ENCODE data around the gene RNF26.

The RNF26 gene

DNA sequence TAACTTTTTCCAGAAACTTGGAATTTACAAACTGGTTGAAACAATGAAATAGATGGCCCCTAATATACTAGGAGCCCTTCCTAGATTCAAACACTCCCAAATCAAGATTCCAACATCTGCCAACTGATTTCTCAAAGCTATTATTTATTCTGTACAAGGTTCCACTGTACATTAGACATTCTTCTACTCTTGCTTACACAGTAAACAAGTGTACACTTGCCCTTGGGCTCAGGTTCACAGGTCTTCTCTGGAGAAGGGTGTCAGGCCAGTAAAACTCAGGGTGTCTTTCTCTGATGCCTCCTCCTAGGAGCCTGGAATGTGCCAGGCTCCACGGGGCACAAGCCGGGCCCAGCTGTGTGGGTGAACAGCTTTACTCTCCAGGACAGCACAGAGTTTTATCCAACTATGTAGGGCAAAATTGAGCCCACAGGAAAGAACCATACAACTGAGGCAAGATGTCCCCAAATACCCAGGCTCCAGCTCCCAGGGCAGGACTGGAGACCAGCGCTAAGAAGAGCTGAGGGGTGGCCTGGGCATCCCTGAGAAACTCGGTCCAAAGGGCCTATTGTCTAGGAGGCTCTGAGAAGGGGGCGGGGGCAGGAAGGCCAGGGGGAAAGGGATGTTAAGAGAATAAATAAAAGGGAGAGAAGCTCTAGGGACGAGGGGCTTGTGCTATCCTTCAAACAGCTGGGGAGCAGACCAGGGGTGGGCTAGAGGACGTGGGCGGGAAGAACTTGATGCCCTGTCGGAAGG is 20.9 kb downstream of the RNF26 start:
- DNase-seq (ENCODE audit: low read depth): no peak

GRCh38 chr11:119356349-119357031 is 22.2 kb downstream of the RNF26 start:
- DNase-seq (ENCODE audit: low read depth): peak; percentile 41

DNA sequence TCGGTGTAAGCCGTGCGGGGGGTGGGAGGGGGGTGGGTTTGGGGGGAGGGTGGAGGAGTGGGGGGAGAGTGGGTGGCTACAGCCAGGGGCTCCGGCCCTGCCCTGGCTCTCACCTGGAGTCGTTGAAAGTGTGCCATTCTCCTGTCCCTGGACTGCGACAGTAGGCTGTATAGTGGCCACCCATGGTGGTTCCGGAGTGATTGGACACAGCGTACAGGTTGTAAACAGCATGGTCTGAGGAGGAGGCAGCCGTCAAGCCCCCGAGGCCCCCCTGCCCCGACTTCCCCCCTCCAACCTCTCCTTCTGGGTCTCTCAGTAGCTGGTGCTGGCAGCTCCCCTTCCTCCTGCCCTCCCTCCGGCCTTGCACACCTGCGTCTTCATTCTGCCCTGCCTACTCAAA is 22.7 kb downstream of the RNF26 start:
- DNase-seq (ENCODE audit: low read depth): no peak

DNA sequence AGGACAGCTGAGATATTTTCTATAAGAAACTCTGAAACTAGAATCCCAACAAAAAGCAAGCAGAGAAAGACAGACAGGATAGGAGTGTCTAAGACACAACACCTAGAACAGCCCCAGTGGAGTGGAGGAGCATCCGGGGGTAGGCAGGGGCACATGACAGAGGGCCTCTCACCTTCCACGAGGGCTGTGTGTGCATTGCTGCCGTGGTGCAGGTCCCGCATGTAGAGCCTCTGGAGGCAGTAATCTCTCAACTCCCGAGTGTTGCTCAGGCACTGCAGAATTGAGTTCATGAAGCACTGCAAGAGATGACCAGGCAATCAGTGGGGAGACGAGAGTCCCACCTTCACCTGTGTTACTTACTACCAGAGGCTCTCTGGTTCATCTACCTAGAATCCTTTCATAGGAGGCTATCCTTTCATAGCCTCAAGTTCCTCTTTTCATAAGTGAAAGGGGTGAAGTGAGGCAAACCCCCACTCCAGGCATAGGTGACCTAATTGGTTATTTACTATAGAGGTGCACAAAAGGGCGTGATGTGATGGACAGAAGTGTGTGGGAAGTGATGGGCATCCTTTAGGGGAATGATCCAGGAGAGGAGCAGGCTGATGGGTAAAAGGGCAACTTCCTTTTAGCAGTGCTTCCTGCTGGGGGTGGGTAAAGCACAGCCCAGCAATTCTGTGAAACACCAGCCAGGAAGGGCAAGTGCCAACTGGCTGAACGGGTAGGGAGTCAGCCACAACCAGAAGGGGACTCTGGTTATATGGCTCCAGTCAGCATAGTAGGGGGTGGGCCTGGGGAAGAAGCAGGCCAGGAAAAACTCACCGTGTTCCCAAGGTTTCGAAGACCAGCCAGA is 25.3 kb downstream of the RNF26 start:
- no peak for DNase-seq (ENCODE audit: low read depth)

DNA sequence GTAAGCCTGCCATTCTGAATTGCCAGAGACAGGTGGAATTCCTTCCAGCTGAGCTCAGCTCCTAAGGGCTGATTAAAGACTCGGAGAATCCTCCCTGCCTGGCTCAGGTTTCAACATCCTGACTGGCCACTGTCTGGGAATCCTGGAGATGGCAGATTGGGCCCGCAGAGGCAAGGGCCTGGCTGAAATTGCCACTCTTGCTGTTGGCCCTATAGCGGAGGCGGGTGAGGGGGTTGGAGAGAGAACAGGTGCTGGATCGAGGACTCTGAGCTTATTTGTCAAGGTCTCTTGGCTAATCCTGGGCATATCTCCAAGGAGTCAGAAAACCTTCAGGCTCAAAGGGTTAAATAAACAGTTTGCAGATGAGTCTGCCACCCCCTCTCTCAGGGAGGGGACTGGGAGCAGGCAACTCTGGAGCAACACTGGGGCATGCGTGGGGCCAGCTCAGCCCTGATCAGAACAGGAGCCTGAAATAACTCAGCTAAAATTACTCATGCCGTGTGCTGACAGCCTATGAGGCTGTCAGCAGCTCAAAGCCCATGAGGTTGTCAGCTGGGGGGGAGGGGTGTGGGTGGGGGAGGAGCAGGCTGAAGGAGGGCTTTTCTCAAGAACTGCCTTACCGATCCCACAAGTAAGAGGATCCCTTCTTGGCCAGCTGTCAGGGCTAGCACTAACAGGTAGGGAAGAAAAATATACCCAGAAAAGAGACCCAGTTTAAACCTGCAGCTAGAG is 26.9 kb downstream of the RNF26 start:
- DNase-seq (ENCODE audit: low read depth): peak; percentile 25

DNA sequence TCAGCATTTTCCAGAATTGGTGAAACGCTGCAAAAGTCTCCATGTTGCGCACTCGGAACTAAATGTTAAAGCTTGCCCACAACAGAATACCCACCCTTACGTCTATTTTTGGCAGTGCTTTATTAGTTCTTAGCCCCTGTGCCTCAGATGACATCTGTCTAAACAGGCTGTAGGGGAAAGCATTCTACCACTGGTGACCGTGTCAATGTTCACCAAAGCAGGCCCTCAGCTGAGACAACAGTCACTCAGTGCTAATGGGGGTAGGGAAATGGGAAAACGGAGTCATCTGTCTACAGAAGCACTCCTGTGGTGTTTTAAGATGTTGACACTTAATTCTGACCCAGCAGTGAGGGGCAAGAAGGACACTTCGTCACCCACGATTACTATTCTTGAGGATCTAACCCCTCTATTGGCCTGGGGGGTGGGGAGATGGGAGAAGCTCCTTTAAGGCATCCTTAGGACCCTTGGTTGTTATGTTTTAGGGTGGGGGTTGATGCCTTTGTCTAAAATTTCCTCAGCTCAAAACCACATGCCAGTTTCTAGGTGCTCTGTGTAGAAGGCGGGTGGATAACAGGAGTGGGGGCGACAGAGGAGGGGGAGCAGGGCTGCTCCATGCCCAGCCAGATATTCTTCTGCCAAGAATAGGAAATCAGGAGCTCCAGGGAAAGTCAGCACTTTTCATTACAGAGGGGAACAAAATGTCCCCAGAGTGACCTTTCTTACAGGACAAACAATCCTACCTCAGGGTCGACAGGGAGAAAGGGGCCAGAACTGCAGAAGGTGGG is 27.8 kb downstream of the RNF26 start:
- DNase-seq (ENCODE audit: low read depth): no peak

DNA sequence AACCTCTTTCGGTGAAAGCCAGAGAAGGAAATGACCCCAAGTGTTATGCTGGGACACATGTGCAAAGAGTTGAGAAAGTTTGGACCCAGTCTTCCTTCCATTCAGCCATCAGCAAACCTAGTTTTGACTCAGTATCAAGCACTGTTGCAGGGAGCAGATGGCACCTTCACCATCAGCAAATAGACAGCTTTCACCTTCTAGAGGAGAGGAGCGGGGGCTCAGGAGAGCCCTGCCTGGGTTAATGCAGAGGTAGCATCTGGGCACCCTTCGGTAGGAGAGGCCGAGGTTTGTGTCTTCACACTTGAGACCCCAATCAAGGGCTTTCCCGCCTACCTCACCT is 28.4 kb downstream of the RNF26 start:
- DNase-seq (ENCODE audit: low read depth): no peak

DNA sequence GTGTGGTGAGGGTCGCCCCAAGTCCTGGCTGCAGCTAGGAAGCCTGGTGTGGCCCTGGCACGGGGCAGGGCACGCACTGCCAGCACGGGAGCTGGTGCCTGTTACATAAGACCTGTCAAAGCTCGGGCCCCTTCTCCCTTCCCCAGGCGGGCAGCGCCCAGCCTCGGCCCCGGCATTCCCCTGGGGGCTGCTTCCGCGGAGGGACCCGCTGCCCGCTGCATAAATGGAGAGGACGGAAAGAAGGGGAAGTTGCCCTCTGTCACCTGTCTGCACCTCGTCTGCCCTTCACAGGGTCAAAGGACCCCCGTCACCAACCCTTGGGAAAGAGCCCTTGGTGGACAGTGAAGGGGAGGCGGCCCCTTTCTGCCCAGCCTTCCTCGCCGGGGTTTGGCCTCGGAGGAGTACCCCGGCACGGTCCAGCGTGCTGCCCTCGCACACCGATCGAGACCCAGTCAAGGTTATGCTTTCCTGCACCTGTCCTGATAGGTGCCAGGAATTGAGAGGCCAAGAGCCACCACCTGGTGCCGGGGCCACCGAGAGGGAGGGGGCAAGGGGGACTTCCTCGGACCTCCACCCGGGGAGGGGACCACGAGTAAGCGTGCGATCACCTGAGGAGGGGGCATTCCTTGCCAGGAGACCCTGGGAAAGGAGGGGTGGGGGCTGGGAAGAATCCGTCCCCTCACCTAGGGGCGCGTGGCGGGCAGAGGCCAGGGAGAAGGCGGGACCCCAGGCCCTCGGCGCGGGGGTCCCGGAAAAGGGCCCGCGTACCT is 28.9 kb downstream of the RNF26 start:
- DNase-seq (ENCODE audit: low read depth): no peak

DNA sequence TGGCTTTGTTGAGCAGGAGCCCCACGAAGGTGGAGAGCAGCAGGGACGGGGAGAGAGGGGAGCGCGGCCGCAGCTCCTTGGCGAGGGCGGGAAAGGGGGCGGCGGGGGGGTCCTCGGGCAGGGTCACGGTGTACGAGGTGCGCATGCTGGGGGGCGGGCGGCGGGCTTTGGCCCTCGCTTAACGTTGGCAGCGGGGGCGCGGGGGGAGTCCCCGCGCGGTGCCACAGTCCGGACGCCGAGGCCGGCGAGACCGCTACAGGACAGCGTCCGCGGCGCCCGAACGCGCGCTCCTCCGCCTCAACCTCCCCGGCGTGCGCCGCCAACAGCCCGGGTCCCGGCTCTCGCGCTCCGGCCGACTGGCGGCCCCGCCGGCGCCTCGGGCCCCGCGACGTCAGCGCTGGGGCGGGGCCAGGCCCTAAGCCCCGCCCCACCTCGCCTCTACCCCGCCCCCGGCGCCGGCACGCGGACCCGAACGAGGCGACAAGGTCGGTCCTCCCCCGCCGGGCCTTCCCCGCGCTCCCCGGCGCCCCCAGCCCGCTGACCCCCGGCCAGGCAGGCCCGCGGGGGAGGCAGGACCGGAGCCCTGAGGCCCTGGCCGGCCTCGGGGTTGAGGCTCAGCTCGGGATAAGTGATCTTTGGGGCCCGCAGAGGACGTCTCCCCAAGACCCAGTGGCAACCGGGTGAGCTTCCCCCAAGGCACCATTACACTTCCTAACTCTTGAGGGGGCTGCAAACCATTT is 29.7 kb downstream of the RNF26 start:
- no peak for DNase-seq (ENCODE audit: low read depth)

- no peak for DNase-seq (ENCODE audit: low read depth)
These were observed 30.8 kb downstream of the RNF26 start for GRCh38 chr11:119365071-119365591.

GRCh38 chr11:119366690-119367620 is 32.6 kb downstream of the RNF26 start:
- no peak for DNase-seq (ENCODE audit: low read depth)

GRCh38 chr11:119367661-119368120 is 33.4 kb downstream of the RNF26 start:
- DNase-seq (ENCODE audit: low read depth): no peak

- DNase-seq (ENCODE audit: low read depth): no peak
These were observed 34.1 kb downstream of the RNF26 start for GRCh38 chr11:119368121-119369034.

DNA sequence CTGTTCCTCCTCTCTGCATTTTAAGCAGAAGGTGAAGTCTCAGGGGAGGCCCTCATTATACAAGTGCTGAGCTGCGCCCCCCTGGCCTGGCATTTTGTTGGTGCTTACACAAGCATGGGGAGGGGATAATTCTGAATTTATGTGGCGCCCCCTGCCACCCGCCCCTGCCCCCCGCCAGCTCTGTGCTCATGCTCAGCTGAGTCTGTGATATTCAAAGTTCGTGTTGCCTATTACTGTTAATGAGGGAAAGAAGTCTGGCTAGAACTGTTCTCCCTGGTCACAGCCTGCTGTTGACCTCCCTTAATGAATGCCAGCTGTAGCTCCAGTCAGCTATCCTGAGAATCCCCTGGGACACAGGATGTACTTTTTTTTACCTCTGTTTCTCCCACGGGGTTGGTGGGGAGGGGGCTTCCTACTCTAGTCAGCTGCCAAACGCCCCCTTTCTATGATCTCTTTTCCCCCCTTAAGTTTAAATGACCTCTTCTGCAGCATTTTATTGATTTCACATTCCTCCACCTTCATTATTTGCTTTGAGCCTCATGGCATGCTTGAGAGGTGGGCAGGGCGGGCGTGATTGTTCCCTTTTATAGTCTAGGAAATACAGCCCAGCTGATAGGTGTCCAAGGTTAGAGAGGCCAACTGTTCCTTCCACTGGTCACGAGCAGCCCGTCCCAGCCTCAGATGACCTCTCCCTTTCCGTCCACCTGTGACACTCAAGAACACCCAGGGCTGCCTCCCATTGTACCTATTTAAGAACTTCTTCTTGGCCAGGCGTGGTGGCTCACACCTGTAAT is 35.0 kb downstream of the RNF26 start:
- no peak for DNase-seq (ENCODE audit: low read depth)

GRCh38 chr11:119370486-119371046 is 36.2 kb downstream of the RNF26 start:
- no peak for DNase-seq (ENCODE audit: low read depth)

DNA sequence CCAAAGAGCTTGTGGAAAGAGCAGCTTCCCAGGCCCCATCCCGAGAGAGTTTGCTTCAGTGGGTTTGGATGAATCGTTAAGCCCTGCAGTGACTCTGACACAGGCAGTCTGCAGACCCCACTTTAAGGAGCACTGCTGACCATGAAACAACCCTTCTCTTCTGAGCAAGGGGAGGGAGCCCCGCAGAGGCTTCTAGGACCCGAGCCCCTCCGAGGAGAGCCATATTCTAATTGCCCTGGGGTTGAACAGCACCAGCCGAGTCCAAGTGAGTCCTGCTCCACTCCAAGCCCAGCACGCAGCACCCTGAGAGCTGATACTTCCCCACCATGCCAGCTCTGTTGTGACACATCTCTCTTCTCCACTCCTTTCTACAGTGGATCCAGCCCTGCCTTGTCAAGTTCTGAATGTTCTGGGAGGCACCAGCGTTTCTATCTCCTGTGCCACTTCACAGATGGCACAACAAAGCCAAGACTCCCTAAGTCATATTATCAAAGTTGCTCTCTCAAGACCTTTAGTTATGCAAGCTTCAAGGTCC is 36.8 kb downstream of the RNF26 start:
- no peak for DNase-seq (ENCODE audit: low read depth)

Data from stimulated activated CD8-positive, alpha-beta memory T cell treated with anti-CD3 and anti-CD28 coated beads, Interleukin-7, amount 100 ng/mL, for 24 hours (primary cell).